Uterus (tissue), 4 donors: Measurements from ENCODE around the gene CCDC47. TPM values are rescaled to one million over a fixed set of nuclear protein-coding genes. Genes with fewer than 3 reads are reported as not detected.

ENCODE experiments used
- DNase-seq, 2 donors: peaks; one replicate each; pipeline ENCODE4 v3.0.0-alpha.2; 2019 to 2020
- H3K27ac ChIP-seq, 2 donors: fragments of 200-600 bp; sonication (generic); 1 replicate in 1 of 2; 2 replicates in 1 of 2; pipeline ENCODE4 v1.5.1; 2016 to 2018
- H3K27me3 ChIP-seq, 2 donors: fragments of 200-600 bp; sonication (generic); one replicate each; pipeline ENCODE4 v1.5.1; 2018 to 2019; ENCODE audit warnings: control low read depth in 1 of 2
- H3K36me3 ChIP-seq, 2 donors: fragments of 200-600 bp; sonication (generic); one replicate each; pipeline ENCODE4 v1.5.1; 2019; ENCODE audit warnings: control low read depth in 1 of 2
- H3K4me1 ChIP-seq, 2 donors: fragments of 200-600 bp; sonication (generic); one replicate each; pipeline ENCODE4 v1.5.1; 2018 to 2019; ENCODE audit warnings: control low read depth in 1 of 2
- H3K4me3 ChIP-seq, 2 donors: fragments of 200-600 bp; sonication (generic); 1 replicate in 1 of 2; 2 replicates in 1 of 2; pipeline ENCODE4 v1.5.1; 2018 to 2019; ENCODE audit warnings: mild to moderate bottlenecking in 1 of 2
- H3K9me3 ChIP-seq, 2 donors: fragments of 200-600 bp; sonication (generic); one replicate each; pipeline ENCODE4 v1.5.1; 2019; ENCODE audit warnings: control low read depth in 1 of 2
- POLR2A ChIP-seq, 2 donors: fragments of 450-650 bp; IDR thresholded peaks; one replicate each; pipeline ENCODE4 v1.6.1; 2016; ENCODE audit warnings: antibody characterized with exemption in 2 of 2, mild to moderate bottlenecking in 1 of 2, moderate library complexity in 1 of 2
- intact Hi-C: fragments of 100-400 bp; cut with DNase I; formaldehyde crosslinking; loops from one replicate; pipeline ENCODE4 v1.15.1; 2023; ENCODE audit warnings: low total_unique reads
- total RNA-seq, 4 donors: library from RNA; depleted of rRNA in 3 of 4; stranded (reverse); fragments of >200 nt in 3 of 4; gene quantifications; one replicate each; pipeline versions ENCODE4 v1.1.0 to v1.2.4, GENCODE V29; 2014 to 2023
- TF ChIP-seq, protein P1 (sequence below), 4 experiments: fragments of 200-600 bp in 2 of 4; fragments of 450-650 bp in 2 of 4; sonication (generic) in 2 of 4; IDR thresholded peaks; one replicate each; pipeline ENCODE4 v1.5.1; 2016 to 2019; ENCODE audit warnings: antibody characterized with exemption in 4 of 4, mild to moderate bottlenecking in 2 of 4, moderate library complexity in 1 of 4
- donor health status: DM: yes; HTN: yes; CAD: no.

The CCDC47 gene
- total RNA-seq, 4 donors from 2014 or later, result 15.1 to 91.5 (median 49.3) TPM

DNA sequence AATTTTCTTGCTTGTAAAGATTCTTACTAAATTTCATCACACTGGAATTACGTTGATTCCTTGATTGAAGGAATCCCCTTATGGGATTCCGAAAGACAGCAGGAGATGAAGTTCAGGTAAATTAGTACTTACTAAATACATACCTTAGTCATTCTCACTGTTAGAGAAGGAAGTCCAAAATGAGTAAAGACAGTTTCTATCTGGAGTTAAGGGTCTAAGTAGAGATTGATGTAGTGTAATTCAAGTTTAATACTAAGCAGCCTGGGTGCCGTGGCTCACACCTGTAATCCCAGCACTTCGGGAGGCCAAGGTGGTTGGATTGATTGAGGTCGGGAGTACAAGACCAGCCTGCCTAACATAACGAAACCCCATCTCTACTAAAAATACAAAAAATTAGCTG, 10.1 kb upstream of the CCDC47 start:
- H3K4me3 ChIP-seq, result no peak overlapping the region
- H3K9me3 ChIP-seq, result no peaks in the 10 kb centered on the region
- intact Hi-C loops, result no loop called here
- no peaks in the 10 kb centered on the region for H3K27me3 ChIP-seq
- H3K36me3 ChIP-seq, result no peaks in the 10 kb centered on the region
- no peak overlapping the region for H3K27ac ChIP-seq
- TF ChIP-seq, protein P1, sequence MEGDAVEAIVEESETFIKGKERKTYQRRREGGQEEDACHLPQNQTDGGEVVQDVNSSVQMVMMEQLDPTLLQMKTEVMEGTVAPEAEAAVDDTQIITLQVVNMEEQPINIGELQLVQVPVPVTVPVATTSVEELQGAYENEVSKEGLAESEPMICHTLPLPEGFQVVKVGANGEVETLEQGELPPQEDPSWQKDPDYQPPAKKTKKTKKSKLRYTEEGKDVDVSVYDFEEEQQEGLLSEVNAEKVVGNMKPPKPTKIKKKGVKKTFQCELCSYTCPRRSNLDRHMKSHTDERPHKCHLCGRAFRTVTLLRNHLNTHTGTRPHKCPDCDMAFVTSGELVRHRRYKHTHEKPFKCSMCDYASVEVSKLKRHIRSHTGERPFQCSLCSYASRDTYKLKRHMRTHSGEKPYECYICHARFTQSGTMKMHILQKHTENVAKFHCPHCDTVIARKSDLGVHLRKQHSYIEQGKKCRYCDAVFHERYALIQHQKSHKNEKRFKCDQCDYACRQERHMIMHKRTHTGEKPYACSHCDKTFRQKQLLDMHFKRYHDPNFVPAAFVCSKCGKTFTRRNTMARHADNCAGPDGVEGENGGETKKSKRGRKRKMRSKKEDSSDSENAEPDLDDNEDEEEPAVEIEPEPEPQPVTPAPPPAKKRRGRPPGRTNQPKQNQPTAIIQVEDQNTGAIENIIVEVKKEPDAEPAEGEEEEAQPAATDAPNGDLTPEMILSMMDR (IDR thresholded peaks at IDR 0.05), result no peak
- TF ChIP-seq POLR2A (IDR thresholded peaks at IDR 0.05), result no peak
- no peak for DNase-seq
- no peaks in the 10 kb centered on the region for H3K4me1 ChIP-seq

GRCh38 chr17:63780928-63781327, 7.5 kb upstream of the CCDC47 start:
- TF ChIP-seq POLR2A (IDR thresholded peaks at IDR 0.05), result no peak
- TF ChIP-seq, protein P1 (IDR thresholded peaks at IDR 0.05), result no peak
- DNase-seq, result no peak
- Histone ChIP-seq H3K4me3 (no peak overlapping the region), H3K9me3 (no peaks in the 10 kb centered on the region), H3K4me1 (peaks cover 0 to 4% of the 10 kb centered on the region in 2 donors), H3K27ac (no peak overlapping the region), H3K36me3 (no peaks in the 10 kb centered on the region), H3K27me3 (no peaks in the 10 kb centered on the region)
- intact Hi-C loops, result no loop called here

DNA sequence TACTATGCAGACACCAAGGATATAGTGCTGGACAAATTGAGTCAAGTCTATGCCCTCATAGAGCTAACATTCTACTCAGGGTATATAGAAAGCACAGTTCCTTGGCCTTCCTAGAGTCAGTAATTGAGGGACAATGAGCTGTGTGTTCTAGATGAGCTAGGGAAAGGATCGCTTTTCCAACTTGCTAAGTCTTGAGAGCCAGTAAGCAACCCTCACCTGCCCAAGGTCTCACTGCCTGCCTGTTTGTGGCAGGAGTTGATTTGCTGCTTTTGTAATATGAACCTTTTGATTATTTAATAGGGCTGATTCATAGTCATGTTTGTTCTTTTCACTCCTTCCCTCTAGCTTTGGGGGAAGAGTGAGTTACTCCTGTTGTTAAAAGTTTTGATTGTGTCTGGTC, 7.1 kb upstream of the CCDC47 start:
- no peaks in the 10 kb centered on the region for H3K27me3 ChIP-seq
- H3K4me1 ChIP-seq, result peaks cover 0 to 8% of the 10 kb centered on the region in 2 donors
- TF ChIP-seq POLR2A (IDR thresholded peaks at IDR 0.05), result no peak
- TF ChIP-seq, protein P1 (IDR thresholded peaks at IDR 0.05), result no peak
- H3K36me3 ChIP-seq, result no peaks in the 10 kb centered on the region
- no peak for DNase-seq
- no peak overlapping the region for H3K4me3 ChIP-seq
- no peaks in the 10 kb centered on the region for H3K9me3 ChIP-seq
- intact Hi-C loops, result no loop called here
- no peak overlapping the region for H3K27ac ChIP-seq

DNA sequence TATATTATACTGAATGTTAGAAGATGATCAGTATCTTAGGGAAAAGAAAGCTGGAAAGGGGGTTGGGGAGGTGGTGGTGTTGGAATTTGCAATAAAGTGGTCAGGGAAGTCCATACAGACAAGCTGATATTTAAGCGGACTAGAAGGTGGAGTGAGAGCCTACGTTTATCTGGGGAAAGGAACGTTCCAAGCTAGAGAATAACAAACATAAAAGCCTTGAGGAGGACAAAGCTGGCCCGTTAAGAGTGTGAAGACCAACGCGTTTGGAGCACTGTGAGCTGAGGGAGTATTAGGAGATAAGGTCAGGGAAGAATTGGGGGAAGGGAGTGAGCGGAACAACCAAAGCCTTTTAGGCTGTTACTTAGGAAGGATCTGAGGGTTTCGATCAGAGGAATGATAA, 2.0 kb upstream of the CCDC47 start:
- intact Hi-C loops, result no loop called here
- no peak for TF ChIP-seq POLR2A (IDR thresholded peaks at IDR 0.05)
- TF ChIP-seq, protein P1 (IDR thresholded peaks at IDR 0.05), result no peak
- peaks cover 4 to 8% of the 10 kb centered on the region in 2 donors for H3K4me1 ChIP-seq
- H3K27ac ChIP-seq, result peak overlapping the region in 1 of 2 donors; percentile 94
- H3K9me3 ChIP-seq, result no peaks in the 10 kb centered on the region
- DNase-seq, result no peak
- peak overlapping the region; percentile 69 to 94 for H3K4me3 ChIP-seq
- H3K36me3 ChIP-seq, result no peaks in the 10 kb centered on the region
- H3K27me3 ChIP-seq, result no peaks in the 10 kb centered on the region

GRCh38 chr17:63774969-63775265, 1.5 kb upstream of the CCDC47 start:
- DNase-seq, result no peak
- TF ChIP-seq, protein P1 (IDR thresholded peaks at IDR 0.05), result no peak
- TF ChIP-seq POLR2A (IDR thresholded peaks at IDR 0.05), result no peak

More at GRCh38 chr17:63774969-63775265, 1.5 kb upstream of the CCDC47 start:
- intact Hi-C loops, result no loop called here
- peak overlapping the region; percentile 69 to 94 for H3K4me3 ChIP-seq
- H3K36me3 ChIP-seq, result no peaks in the 10 kb centered on the region
- peaks cover 4 to 8% of the 10 kb centered on the region in 2 donors for H3K4me1 ChIP-seq
- no peaks in the 10 kb centered on the region for H3K9me3 ChIP-seq
- no peaks in the 10 kb centered on the region for H3K27me3 ChIP-seq
- peak overlapping the region; percentile 94 to 99 for H3K27ac ChIP-seq
